T follicular helper cell (primary cell): ENCODE results near the gene POLR2H.
"Not testable (repeated sequence)": the region's sequence is repeated elsewhere in the genome, so short reads cannot be mapped to it uniquely, and the experiment has no call there.

ENCODE experiments used
- DNase-seq: peaks from one replicate; pipeline ENCODE4 v3.0.0-alpha.2; 2020; ENCODE audit warnings: low read depth

The POLR2H gene

GRCh38 chr3:184335661-184336546, 25.6 kb upstream of the POLR2H start:
- DNase-seq = peak; percentile 80

GRCh38 chr3:184336547-184337398, 24.7 kb upstream of the POLR2H start:
- DNase-seq = no peak

DNA sequence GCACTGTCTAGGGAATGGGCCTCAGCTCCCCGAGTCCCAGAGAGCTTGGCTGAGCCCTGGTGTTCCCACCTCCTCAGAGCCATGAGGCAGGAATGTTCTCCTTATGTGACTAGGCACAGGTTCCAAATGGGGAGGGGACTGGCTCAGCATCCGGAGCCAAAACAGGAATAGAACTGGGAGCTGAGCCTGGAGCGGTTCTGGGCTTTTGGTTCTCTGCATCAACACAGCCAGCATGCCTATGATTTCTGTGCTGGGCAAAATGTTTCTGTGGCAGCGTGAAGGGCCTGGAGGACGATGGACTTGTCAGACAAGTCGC, 24.2 kb upstream of the POLR2H start, which contains the start of gene FAM131A:
Gene FAM131A (plus strand): TSS at position 202 of the 316 bp plus-strand sequence. CDS start 31 bp downstream, at position 233.
- no peak for DNase-seq

DNA sequence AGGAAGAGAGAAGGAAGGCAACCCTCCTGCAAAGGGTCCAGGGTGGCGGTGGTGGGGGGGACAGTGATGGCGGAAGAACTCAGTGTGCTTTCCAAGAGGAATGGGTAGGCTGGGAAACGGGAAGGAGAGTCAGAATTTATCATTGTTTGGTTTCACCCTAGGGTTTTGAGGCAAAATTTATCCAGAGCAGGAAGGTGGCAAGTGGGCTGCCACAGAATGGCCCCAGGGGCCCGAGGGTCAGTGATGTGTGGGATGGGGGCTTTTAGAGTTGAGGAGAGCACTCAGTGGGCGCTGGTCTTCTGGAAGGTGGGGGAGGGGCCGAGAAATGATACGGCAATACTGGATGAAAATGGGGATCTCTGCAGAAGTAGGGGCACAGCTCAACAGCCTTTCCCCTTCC, 23.5 kb upstream of the POLR2H start:
- no peak for DNase-seq

GRCh38 chr3:184338511-184338945, 23.0 kb upstream of the POLR2H start:
- DNase-seq = peak; percentile 16

DNA sequence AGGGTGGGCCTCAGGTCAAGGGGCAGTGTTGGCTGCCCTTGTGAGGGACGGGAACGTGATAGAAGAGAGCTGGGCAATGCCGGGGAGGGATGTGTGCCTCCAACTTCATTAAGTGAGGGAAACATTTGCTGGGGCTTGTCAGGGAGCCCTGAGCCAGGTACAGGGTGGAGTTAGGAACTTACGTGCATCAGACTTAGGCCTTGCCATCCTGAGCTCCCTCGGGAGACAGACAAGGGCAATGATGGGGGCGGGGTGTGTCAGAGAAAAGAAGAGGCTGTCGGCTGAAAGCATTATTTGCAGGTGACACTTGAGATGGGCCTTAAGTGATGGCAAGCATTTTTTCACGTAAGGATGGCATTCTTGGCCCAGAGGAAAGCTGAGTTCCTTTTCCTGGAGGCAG, 22.5 kb upstream of the POLR2H start:
- DNase-seq = no peak

GRCh38 chr3:184339451-184340135, 21.9 kb upstream of the POLR2H start:
- DNase-seq = not testable (repeated sequence)

- DNase-seq = no peak
Observed at GRCh38 chr3:184341925-184342324, 19.6 kb upstream of the POLR2H start.

GRCh38 chr3:184343200-184343876, 18.2 kb upstream of the POLR2H start:
- no peak for DNase-seq

DNA sequence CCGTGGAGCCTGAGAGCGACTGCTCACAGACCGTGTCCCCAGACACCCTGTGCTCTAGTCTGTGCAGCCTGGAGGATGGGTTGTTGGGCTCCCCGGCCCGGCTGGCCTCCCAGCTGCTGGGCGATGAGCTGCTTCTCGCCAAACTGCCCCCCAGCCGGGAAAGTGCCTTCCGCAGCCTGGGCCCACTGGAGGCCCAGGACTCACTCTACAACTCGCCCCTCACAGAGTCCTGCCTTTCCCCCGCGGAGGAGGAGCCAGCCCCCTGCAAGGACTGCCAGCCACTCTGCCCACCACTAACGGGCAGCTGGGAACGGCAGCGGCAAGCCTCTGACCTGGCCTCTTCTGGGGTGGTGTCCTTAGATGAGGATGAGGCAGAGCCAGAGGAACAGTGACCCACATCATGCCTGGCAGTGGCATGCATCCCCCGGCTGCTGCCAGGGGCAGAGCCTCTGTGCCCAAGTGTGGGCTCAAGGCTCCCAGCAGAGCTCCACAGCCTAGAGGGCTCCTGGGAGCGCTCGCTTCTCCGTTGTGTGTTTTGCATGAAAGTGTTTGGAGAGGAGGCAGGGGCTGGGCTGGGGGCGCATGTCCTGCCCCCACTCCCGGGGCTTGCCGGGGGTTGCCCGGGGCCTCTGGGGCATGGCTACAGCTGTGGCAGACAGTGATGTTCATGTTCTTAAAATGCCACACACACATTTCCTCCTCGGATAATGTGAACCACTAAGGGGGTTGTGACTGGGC, 16.8 kb upstream of the POLR2H start:
- DNase-seq = no peak

DNA sequence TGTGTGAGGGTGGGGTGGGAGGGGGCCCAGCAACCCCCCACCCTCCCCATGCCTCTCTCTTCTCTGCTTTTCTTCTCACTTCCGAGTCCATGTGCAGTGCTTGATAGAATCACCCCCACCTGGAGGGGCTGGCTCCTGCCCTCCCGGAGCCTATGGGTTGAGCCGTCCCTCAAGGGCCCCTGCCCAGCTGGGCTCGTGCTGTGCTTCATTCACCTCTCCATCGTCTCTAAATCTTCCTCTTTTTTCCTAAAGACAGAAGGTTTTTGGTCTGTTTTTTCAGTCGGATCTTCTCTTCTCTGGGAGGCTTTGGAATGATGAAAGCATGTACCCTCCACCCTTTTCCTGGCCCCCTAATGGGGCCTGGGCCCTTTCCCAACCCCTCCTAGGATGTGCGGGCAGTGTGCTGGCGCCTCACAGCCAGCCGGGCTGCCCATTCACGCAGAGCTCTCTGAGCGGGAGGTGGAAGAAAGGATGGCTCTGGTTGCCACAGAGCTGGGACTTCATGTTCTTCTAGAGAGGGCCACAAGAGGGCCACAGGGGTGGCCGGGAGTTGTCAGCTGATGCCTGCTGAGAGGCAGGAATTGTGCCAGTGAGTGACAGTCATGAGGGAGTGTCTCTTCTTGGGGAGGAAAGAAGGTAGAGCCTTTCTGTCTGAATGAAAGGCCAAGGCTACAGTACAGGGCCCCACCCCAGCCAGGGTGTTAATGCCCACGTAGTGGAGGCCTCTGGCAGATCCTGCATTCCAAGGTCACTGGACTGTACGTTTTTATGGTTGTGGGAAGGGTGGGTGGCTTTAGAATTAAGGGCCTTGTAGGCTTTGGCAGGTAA, 16.0 kb upstream of the POLR2H start:
- DNase-seq = no peak

DNA sequence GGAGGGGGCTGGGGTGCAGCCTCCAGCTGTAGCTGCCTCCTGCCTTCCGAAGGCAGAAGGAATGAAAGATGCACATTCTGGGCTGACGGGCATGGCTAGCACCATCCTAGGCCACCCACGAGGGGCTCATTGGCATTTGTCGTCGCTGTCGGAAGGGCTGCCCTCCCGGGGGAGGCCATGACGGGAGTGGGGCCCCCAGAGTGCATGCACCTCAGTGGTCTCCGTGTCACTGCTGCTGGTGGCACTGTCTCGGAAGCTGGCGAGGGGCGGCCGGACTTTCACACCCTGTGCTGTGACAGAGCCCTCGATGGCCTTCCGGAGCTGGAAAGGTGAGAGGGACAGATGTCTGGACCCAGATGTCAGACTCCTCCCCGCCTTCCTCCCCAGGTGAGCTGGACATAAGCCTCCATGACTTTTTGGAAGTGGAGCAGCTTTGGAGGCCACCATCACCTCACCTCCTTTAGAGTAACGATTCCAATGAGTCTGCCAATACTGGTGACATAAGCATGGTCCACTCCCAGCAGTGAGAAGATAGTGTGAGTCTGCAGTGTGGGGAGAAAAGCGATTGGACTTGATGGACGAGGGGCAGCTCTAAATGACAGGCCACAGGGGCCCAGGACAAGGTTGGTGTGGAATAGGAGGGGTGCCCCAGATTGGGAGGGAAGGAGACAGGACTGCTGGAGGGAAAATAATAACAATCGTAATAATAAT, 14.9 kb upstream of the POLR2H start:
- DNase-seq = no peak

- DNase-seq = no peak
Observed at GRCh38 chr3:184347321-184348056, 14.0 kb upstream of the POLR2H start.

GRCh38 chr3:184348057-184348382, 13.5 kb upstream of the POLR2H start:
- no peak for DNase-seq

GRCh38 chr3:184349563-184350470, 11.7 kb upstream of the POLR2H start:
- DNase-seq = no peak

GRCh38 chr3:184350618-184351017, 10.9 kb upstream of the POLR2H start:
- no peak for DNase-seq

DNA sequence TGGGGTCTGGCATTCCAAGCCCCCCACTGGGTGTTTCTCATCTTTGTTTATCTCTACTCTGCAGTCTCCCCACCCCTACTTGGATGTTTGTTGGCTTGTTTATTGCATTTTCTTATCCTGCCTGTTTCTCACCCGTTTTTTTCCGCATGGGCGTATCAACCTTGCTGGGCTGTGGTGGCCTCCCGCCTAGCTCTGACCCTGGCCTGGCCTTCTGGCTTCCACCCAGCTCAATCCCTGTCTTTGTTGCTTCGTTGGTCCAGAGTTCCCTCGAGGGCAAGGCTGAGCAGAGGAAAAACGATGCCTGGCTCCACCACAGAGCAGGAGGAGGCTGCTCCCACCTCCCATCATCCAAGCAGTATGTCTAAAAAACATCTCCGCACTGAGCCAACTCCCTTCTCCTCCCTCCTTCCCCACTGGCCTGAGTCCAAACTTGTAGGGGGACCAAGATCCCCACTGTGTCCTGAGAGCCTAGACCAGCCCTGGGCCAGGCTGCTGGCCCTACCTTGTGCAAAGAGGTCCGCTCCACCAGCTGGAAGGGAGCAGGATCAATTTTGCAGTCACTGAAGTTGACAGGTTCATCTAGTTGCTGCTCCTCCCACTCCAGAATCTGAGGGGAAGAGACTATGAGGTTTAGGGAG, 9.9 kb upstream of the POLR2H start:
- no peak for DNase-seq
